Measurements from ENCODE around the gene RNGTT. TPM values are rescaled to one million over a fixed set of nuclear protein-coding genes. Genes with fewer than 3 reads are reported as not detected.

The RNGTT gene
- total RNA-seq, 1 donor from 2014 or later: 18.2 TPM

- Histone ChIP-seq H3K27me3 (no peaks in the 10 kb centered on the region), H3K9me3 (peaks cover 12% of the 10 kb centered on the region), H3K4me3 (no peak overlapping the region), H3K36me3 (peaks cover 0 to 5% of the 10 kb centered on the region in 2 donors), H3K27ac (no peak overlapping the region), H3K4me1 (no peaks in the 10 kb centered on the region)
- TF ChIP-seq POLR2AphosphoS5 (IDR thresholded peaks at IDR 0.05; ENCODE audit: insufficient read depth in 1 of 2, low read depth in 1 of 2) (no peak), CTCF (IDR thresholded peaks at IDR 0.05) (no peak), POLR2A (IDR thresholded peaks at IDR 0.05) (no peak)
- intact Hi-C loops (cut with DNase I): no loop called here
- no peak for DNase-seq (ENCODE audit: extremely low spot score in 2 of 2)
These were observed 299.6 kb downstream of the RNGTT start for GRCh38 chr6:88663801-88664200.

GRCh38 chr6:88662653-88663174, 300.7 kb downstream of the RNGTT start:
- Histone ChIP-seq H3K36me3 (peaks cover 0 to 5% of the 10 kb centered on the region in 2 donors), H3K27ac (no peak overlapping the region), H3K4me1 (no peaks in the 10 kb centered on the region), H3K4me3 (no peak overlapping the region), H3K9me3 (peaks cover 12% of the 10 kb centered on the region), H3K27me3 (no peaks in the 10 kb centered on the region)
- intact Hi-C loops (cut with DNase I): no loop called here
- no peak for DNase-seq (ENCODE audit: extremely low spot score in 2 of 2)
- TF ChIP-seq POLR2A (IDR thresholded peaks at IDR 0.05) (no peak), POLR2AphosphoS5 (IDR thresholded peaks at IDR 0.05; ENCODE audit: insufficient read depth in 1 of 2, low read depth in 1 of 2) (no peak), CTCF (IDR thresholded peaks at IDR 0.05) (no peak)

- H3K4me1 ChIP-seq: no peaks in the 10 kb centered on the region
- H3K27ac ChIP-seq: no peak overlapping the region
- no peak for DNase-seq (ENCODE audit: extremely low spot score in 2 of 2)
- no peak overlapping the region for H3K4me3 ChIP-seq
- intact Hi-C loops (cut with DNase I): no loop called here
- peaks cover 12% of the 10 kb centered on the region for H3K9me3 ChIP-seq
- H3K36me3 ChIP-seq: peaks cover 0 to 5% of the 10 kb centered on the region in 2 donors
- TF ChIP-seq CTCF (IDR thresholded peaks at IDR 0.05): no peak
- TF ChIP-seq POLR2AphosphoS5 (IDR thresholded peaks at IDR 0.05; ENCODE audit: insufficient read depth in 1 of 2, low read depth in 1 of 2): no peak
- no peak for TF ChIP-seq POLR2A (IDR thresholded peaks at IDR 0.05)
- H3K27me3 ChIP-seq: no peaks in the 10 kb centered on the region
These were observed 301.2 kb downstream of the RNGTT start for GRCh38 chr6:88662163-88662580.

GRCh38 chr6:88661136-88661535, 302.3 kb downstream of the RNGTT start:
- Histone ChIP-seq H3K36me3 (peaks cover 0 to 5% of the 10 kb centered on the region in 2 donors), H3K27ac (no peak overlapping the region), H3K27me3 (no peaks in the 10 kb centered on the region), H3K4me1 (no peaks in the 10 kb centered on the region), H3K9me3 (peaks cover 15% of the 10 kb centered on the region), H3K4me3 (no peak overlapping the region)
- TF ChIP-seq POLR2AphosphoS5 (IDR thresholded peaks at IDR 0.05; ENCODE audit: insufficient read depth in 1 of 2, low read depth in 1 of 2): no peak
- TF ChIP-seq CTCF (IDR thresholded peaks at IDR 0.05): no peak
- no peak for TF ChIP-seq POLR2A (IDR thresholded peaks at IDR 0.05)
- no peak for DNase-seq (ENCODE audit: extremely low spot score in 2 of 2)
- intact Hi-C loops (cut with DNase I): no loop called here

GRCh38 chr6:88655586-88655985, 307.8 kb downstream of the RNGTT start:
- peaks cover 4% of the 10 kb centered on the region for H3K9me3 ChIP-seq
- H3K4me3 ChIP-seq: no peak overlapping the region
- no peak overlapping the region for H3K27ac ChIP-seq
- H3K4me1 ChIP-seq: no peaks in the 10 kb centered on the region
- DNase-seq (ENCODE audit: extremely low spot score in 2 of 2): no peak
- TF ChIP-seq POLR2A (IDR thresholded peaks at IDR 0.05) (no peak), CTCF (IDR thresholded peaks at IDR 0.05) (no peak), POLR2AphosphoS5 (IDR thresholded peaks at IDR 0.05; ENCODE audit: insufficient read depth in 1 of 2, low read depth in 1 of 2) (no peak)
- H3K27me3 ChIP-seq: no peaks in the 10 kb centered on the region
- H3K36me3 ChIP-seq: peaks cover 0 to 5% of the 10 kb centered on the region in 2 donors
- intact Hi-C loops (cut with DNase I): no loop called here

Data from vagina (tissue), 2 donors.